ENCODE data around the gene PHAX. TPM values are rescaled to one million over a fixed set of nuclear protein-coding genes. Genes with fewer than 3 reads are reported as not detected.
"Not testable (repeated sequence)": the region's sequence is repeated elsewhere in the genome, so short reads cannot be mapped to it uniquely, and the experiment has no call there.

The PHAX gene
- total RNA-seq, 1 experiment from 2014 or later, result 24.5 TPM

DNA sequence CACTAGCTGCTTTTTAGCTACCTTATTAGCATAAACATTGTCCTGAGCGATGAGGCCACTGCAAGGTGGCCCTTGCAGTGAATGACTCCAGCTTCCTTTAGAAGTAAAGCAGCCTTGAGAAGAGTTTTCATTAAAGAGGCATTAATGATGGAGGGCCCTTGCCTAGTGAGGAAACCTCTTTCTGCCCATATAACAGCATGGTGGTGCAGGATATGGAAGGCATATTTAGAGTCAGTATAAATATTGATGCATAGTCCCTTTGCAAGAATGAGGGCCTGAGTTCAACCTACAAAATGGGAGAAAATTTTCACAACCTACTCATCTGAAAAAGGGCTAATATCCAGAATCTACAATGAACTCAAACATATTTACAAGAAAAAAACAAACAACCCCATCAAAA is 69.4 kb downstream of the PHAX start:
- BruUV-seq (replicated peaks); H3K4me1 ChIP-seq (ENCODE audit: control insufficient read depth in 1 of 2, insufficient read depth in 2 of 2, low read length in 2 of 2); H3K9me3 ChIP-seq (ENCODE audit: control insufficient read depth in 1 of 2, insufficient read depth in 1 of 2, low read depth in 1 of 2, low read length in 2 of 2); CTCF ChIA-PET; H3K27me3 ChIP-seq (ENCODE audit: insufficient read depth, low read length); RAD21 ChIA-PET (ENCODE audit: low non-redundant PET in 1 of 2, low total read pairs in 2 of 2, uncharacterized antibody in 2 of 2, unreplicated experiment in 2 of 2); H3K27ac ChIP-seq (ENCODE audit: low read depth, low read length); H3K4me3 ChIP-seq (replicated peaks in 1 of 2; ENCODE audit: low read depth in 1 of 2, low read length in 2 of 2); ATAC-seq; H2AFZ ChIP-seq (ENCODE audit: low read depth, low read length, poor library complexity, severe bottlenecking); H3K36me3 ChIP-seq (ENCODE audit: control insufficient read depth in 1 of 2, insufficient read depth in 2 of 2, low read length in 2 of 2); H3K9me2 ChIP-seq (ENCODE audit: insufficient read depth); intact Hi-C loops (cut with micrococcal nuclease); H4K20me1 ChIP-seq (ENCODE audit: insufficient read depth); H3K9ac ChIP-seq (ENCODE audit: low read length); H3K79me2 ChIP-seq (ENCODE audit: insufficient read depth, low read length); H3K4me2 ChIP-seq (ENCODE audit: low read length): not testable (repeated sequence)
- POLR2A ChIA-PET, result interaction anchor here (1.6 kb wide), 1 partner anchor 108 kb away, joined by 4 read pairs; no protein-coding TSS in a partner anchor
- DNase-seq (ENCODE audit: low read depth, low spot score), result peak; percentile 12
- peak; percentile 74; the same call in 1 of the 2 replicates for TF ChIP-seq CBX3 (IDR thresholded peaks at IDR 0.05; ENCODE audit: low read depth)

DNA sequence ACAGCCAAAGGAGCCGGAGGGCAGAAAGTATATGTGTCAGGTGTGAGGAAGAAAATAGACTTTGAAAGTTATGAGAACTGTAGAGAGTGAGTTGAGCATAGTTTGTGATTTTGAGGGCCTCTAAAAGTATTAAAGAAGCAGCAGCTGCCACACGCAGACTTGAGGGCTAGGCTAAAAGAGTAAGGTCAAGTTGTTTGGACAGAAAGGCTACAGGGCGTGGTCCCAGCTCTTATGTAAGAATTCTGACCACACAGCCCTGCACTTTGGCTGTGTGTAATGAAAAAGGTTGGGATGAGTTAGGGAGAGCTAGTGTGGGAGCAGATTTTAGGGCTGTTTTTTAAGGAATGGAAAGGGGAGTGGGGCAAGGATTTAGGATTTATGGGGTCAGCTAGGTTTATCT is 70.9 kb downstream of the PHAX start:
- CTCF ChIA-PET, result interaction anchor here (10.6 kb wide), 1 partner anchor 105 kb away, joined by 71 read pairs; the partner anchor contains the start of gene LMNB1
- H3K79me2 ChIP-seq (ENCODE audit: insufficient read depth, low read length); H3K27me3 ChIP-seq (ENCODE audit: insufficient read depth, low read length); BruUV-seq (replicated peaks); H3K27ac ChIP-seq (ENCODE audit: low read depth, low read length); H3K4me1 ChIP-seq (ENCODE audit: control insufficient read depth in 1 of 2, insufficient read depth in 2 of 2, low read length in 2 of 2); H3K4me3 ChIP-seq (replicated peaks in 1 of 2; ENCODE audit: low read depth in 1 of 2, low read length in 2 of 2); H3K36me3 ChIP-seq (ENCODE audit: control insufficient read depth in 1 of 2, insufficient read depth in 2 of 2, low read length in 2 of 2); H3K9ac ChIP-seq (ENCODE audit: low read length); RAD21 ChIA-PET (ENCODE audit: low non-redundant PET in 1 of 2, low total read pairs in 2 of 2, uncharacterized antibody in 2 of 2, unreplicated experiment in 2 of 2); POLR2A ChIA-PET; H3K9me2 ChIP-seq (ENCODE audit: insufficient read depth); H3K4me2 ChIP-seq (ENCODE audit: low read length); H4K20me1 ChIP-seq (ENCODE audit: insufficient read depth); ATAC-seq; DNase-seq (ENCODE audit: low read depth, low spot score); H2AFZ ChIP-seq (ENCODE audit: low read depth, low read length, poor library complexity, severe bottlenecking); intact Hi-C loops (cut with micrococcal nuclease); H3K9me3 ChIP-seq (ENCODE audit: control insufficient read depth in 1 of 2, insufficient read depth in 1 of 2, low read depth in 1 of 2, low read length in 2 of 2): not testable (repeated sequence)

DNA sequence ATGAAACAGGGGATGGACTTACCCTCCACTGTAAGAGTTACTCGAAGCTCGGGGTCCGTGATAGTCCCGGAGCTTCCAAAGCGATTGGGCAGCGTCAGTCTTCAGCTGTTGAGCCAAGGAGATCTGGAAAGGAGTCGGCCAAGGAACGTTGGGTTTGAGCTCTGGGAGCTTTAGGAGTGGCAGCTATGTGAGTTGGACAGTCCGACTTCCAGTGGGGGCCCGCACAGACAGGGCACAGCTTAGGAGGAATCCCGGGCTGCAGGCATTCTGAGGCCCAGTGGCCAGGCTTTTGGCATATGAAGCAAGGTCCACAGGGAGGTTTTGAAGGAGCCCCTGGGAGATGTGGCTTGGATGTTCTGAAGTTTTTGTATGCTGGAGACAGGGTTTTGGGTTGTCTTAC is 72.7 kb downstream of the PHAX start:
- ChIA-PET RAD21 (ENCODE audit: low non-redundant PET in 1 of 2, low total read pairs in 2 of 2, uncharacterized antibody in 2 of 2, unreplicated experiment in 2 of 2) (no interaction called here), POLR2A (no interaction called here), CTCF (interaction anchor here (10.6 kb wide), 1 partner anchor 103 kb away, joined by 71 read pairs; the partner anchor contains the start of gene LMNB1)
- Histone ChIP-seq H3K9me3 (ENCODE audit: control insufficient read depth in 1 of 2, insufficient read depth in 1 of 2, low read depth in 1 of 2, low read length in 2 of 2) (no peaks in the 10 kb centered on the region; a peak in 1 of 4 replicates), H4K20me1 (ENCODE audit: insufficient read depth) (no peaks in the 10 kb centered on the region), H3K27me3 (ENCODE audit: insufficient read depth, low read length) (no peaks in the 10 kb centered on the region), H3K4me1 (ENCODE audit: control insufficient read depth in 1 of 2, insufficient read depth in 2 of 2, low read length in 2 of 2) (no peaks in the 10 kb centered on the region), H3K4me3 (replicated peaks in 1 of 2; ENCODE audit: low read depth in 1 of 2, low read length in 2 of 2) (no peak overlapping the region), H3K27ac (ENCODE audit: low read depth, low read length) (no peak overlapping the region), H3K36me3 (ENCODE audit: control insufficient read depth in 1 of 2, insufficient read depth in 2 of 2, low read length in 2 of 2) (no peaks in the 10 kb centered on the region), H3K4me2 (ENCODE audit: low read length) (no peak overlapping the region), H3K9ac (ENCODE audit: low read length) (no peak overlapping the region), H3K9me2 (ENCODE audit: insufficient read depth) (no peaks in the 10 kb centered on the region), H2AFZ (ENCODE audit: low read depth, low read length, poor library complexity, severe bottlenecking) (no peak overlapping the region), H3K79me2 (ENCODE audit: insufficient read depth, low read length) (no peaks in the 10 kb centered on the region)
- BruUV-seq (replicated peaks), result no TSS peak
- intact Hi-C loops (cut with micrococcal nuclease), result no loop called here
- ATAC-seq, result no peak
- no peak for TF ChIP-seq EZH2 (IDR thresholded peaks at IDR 0.05)
- TF ChIP-seq JUND (IDR thresholded peaks at IDR 0.05), result no peak
- TF ChIP-seq POLR2A (IDR thresholded peaks at IDR 0.05; ENCODE audit: borderline replicate concordance, extremely low read depth, insufficient read depth, insufficient read length), result no peak
- TF ChIP-seq FOSL1 (IDR thresholded peaks at IDR 0.05; ENCODE audit: low read depth), result no peak
- TF ChIP-seq EZH2phosphoT487 (IDR thresholded peaks at IDR 0.05; ENCODE audit: borderline replicate concordance), result no peak
- TF ChIP-seq ELF1 (IDR thresholded peaks at IDR 0.05; ENCODE audit: borderline replicate concordance, low read depth), result no peak
- DNase-seq (ENCODE audit: low read depth, low spot score), result no peak
